Measurements from ENCODE around the gene LRRK1.

LRRK1 gene

DNA sequence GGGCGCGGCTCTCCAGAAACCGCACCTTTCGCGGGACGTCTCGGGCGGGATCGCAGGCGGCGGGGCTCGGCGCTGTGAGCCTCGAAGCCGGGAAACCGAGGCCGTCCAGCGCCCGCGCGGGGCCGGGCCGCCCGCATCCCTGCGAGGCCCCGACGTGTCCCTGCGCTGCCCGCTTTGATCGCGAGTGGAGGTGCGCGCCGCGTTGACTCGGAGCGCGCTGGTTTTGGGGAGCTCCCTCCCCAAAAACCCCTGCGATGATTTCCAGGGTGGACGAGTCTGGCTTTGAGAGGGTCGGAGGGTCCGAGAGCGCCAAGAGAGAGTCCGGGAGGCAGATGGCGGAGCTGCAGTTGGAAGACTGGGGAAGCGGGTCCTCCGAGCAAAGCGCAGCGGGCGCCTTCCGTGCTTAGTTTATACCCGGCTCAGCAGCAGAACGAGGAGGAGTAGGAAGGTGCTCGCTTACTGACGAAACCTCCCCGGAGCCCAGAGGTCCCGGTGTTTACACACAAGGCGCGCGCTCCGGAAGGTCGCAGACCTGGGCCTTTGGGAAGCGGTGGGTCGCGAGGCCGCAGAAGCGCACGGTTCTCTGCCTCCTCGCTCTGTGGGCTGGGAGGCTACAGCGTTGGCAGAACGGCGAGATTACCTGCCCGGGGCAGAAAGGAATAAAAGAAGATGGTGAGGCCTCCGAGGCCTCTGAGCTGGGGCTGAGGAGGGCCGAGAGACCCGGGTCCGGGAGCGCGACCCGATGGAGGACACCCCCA lies 38.8 kb upstream of the LRRK1 start:
- no peaks in the 10 kb centered on the region; the same call in 1 of the 2 replicates for H3K4me1 ChIP-seq (ENCODE audit: insufficient read depth, low read length)
- H3K27ac ChIP-seq (ENCODE audit: low read length), result no peak overlapping the region
- no peaks in the 10 kb centered on the region for H3K9me3 ChIP-seq (ENCODE audit: insufficient read depth, low read depth, low read length)
- peak overlapping the region; percentile 71 for H3K4me3 ChIP-seq (ENCODE audit: low read length)
- peaks cover 98% of the 10 kb centered on the region for H3K27me3 ChIP-seq (ENCODE audit: insufficient read depth, low read length)
- H3K36me3 ChIP-seq (ENCODE audit: insufficient read depth, low read depth, low read length), result no peaks in the 10 kb centered on the region
- H3K9ac ChIP-seq (ENCODE audit: low read depth, low read length), result no peak overlapping the region

DNA sequence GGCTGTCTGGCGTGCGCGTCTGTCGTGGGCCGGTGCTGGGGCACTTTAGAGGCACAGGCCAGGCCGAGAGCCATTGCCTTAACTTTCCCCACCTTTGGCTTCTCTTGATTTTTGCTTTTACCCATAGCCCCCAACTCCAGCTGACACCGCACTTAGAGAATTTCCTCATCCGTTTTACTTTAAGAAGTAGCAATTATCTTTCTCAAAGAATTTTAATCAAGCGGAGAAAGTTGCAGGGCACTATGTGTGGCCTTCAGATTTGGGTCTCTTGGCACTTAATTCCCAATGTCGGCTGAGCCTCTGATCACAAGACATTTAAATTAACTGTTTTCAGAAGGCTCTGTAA lies 38.3 kb upstream of the LRRK1 start:
- no peaks in the 10 kb centered on the region for H3K36me3 ChIP-seq (ENCODE audit: insufficient read depth, low read depth, low read length)
- no peak overlapping the region for H3K27ac ChIP-seq (ENCODE audit: low read length)
- H3K4me3 ChIP-seq (ENCODE audit: low read length), result peak overlapping the region; percentile 71
- no peaks in the 10 kb centered on the region for H3K9me3 ChIP-seq (ENCODE audit: insufficient read depth, low read depth, low read length)
- no peak overlapping the region for H3K9ac ChIP-seq (ENCODE audit: low read depth, low read length)
- no peaks in the 10 kb centered on the region; the same call in 1 of the 2 replicates for H3K4me1 ChIP-seq (ENCODE audit: insufficient read depth, low read length)
- peaks cover 92% of the 10 kb centered on the region for H3K27me3 ChIP-seq (ENCODE audit: insufficient read depth, low read length)

GRCh38 chr15:100881573-100882336 lies 37.4 kb upstream of the LRRK1 start:
- H3K4me3 ChIP-seq (ENCODE audit: low read length), result 0 out of 2 replicates have a peak overlapping the region, but pooled peaks have one; percentile 71
- no peaks in the 10 kb centered on the region; the same call in 1 of the 2 replicates for H3K4me1 ChIP-seq (ENCODE audit: insufficient read depth, low read length)
- no peak overlapping the region for H3K27ac ChIP-seq (ENCODE audit: low read length)
- peaks cover 83% of the 10 kb centered on the region for H3K27me3 ChIP-seq (ENCODE audit: insufficient read depth, low read length)
- H3K36me3 ChIP-seq (ENCODE audit: insufficient read depth, low read depth, low read length), result no peaks in the 10 kb centered on the region
- no peaks in the 10 kb centered on the region for H3K9me3 ChIP-seq (ENCODE audit: insufficient read depth, low read depth, low read length)
- no peak overlapping the region for H3K9ac ChIP-seq (ENCODE audit: low read depth, low read length)

GRCh38 chr15:100885116-100885515 lies 34.0 kb upstream of the LRRK1 start:
- H3K9ac ChIP-seq (ENCODE audit: low read depth, low read length), result no peak overlapping the region
- no peak overlapping the region for H3K27ac ChIP-seq (ENCODE audit: low read length)
- H3K4me1 ChIP-seq (ENCODE audit: insufficient read depth, low read length), result no peaks in the 10 kb centered on the region; the same call in 1 of the 2 replicates
- H3K4me3 ChIP-seq (ENCODE audit: low read length), result no peak overlapping the region
- H3K9me3 ChIP-seq (ENCODE audit: insufficient read depth, low read depth, low read length), result no peaks in the 10 kb centered on the region
- no peaks in the 10 kb centered on the region for H3K36me3 ChIP-seq (ENCODE audit: insufficient read depth, low read depth, low read length)
- H3K27me3 ChIP-seq (ENCODE audit: insufficient read depth, low read length), result peaks cover 50% of the 10 kb centered on the region

DNA sequence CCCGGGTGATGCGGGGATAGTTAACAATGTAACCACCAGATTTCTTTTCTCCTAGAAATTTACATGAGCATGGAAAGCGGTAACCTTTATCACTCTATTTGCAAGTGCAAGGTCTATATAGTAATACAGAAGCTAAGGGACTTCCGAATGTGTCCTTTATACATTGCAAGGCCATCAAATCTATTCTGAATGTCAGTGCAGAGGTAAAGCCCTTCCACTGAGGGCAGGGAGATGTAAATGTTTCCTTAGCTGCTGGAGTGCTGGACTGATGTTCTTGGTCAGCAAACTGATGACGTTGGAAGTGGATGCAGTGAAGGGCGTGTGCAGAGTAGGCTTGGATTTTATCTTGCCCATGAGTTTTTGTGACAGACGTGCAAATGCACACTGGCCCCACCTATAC lies 33.3 kb upstream of the LRRK1 start:
- H3K27ac ChIP-seq (ENCODE audit: low read length), result no peak overlapping the region
- H3K4me3 ChIP-seq (ENCODE audit: low read length), result no peak overlapping the region
- no peaks in the 10 kb centered on the region for H3K36me3 ChIP-seq (ENCODE audit: insufficient read depth, low read depth, low read length)
- no peak overlapping the region for H3K9ac ChIP-seq (ENCODE audit: low read depth, low read length)
- H3K27me3 ChIP-seq (ENCODE audit: insufficient read depth, low read length), result peaks cover 44% of the 10 kb centered on the region
- H3K4me1 ChIP-seq (ENCODE audit: insufficient read depth, low read length), result no peaks in the 10 kb centered on the region; the same call in 1 of the 2 replicates
- H3K9me3 ChIP-seq (ENCODE audit: insufficient read depth, low read depth, low read length), result no peaks in the 10 kb centered on the region

DNA sequence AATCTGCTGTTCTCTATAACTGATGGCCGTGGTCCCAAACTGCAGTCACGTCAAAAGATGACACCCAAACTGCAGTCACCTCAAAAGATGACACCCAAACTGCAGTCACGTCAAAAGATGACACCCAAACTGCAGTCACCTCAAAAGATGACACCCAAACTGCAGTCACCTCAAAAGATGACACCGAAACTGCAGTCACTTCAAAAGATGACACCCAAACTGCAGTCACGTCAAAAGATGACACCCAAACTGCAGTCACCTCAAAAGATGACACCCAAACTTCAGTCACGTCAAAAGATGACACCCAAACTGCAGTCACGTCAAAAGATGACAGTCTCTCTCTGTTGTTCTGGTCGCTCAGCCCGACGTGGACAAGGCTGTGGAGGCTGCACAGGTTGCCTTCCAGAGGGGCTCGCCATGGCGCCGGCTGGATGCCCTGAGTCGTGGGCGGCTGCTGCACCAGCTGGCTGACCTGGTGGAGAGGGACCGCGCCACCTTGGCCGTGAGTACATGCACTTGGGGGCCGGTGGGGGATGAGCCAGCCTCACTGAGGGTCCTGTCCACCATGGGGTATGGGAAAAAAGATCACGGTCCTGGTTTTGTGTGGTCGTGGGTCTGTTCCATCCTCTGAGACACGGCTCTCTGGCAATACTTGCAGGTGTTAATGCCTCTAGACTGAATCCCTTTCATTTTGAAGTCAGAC lies 31.8 kb upstream of the LRRK1 start:
- no peak overlapping the region for H3K4me3 ChIP-seq (ENCODE audit: low read length)
- H3K4me1 ChIP-seq (ENCODE audit: insufficient read depth, low read length), result no peaks in the 10 kb centered on the region; the same call in 1 of the 2 replicates
- H3K27ac ChIP-seq (ENCODE audit: low read length), result no peak overlapping the region
- no peaks in the 10 kb centered on the region for H3K36me3 ChIP-seq (ENCODE audit: insufficient read depth, low read depth, low read length)
- H3K9ac ChIP-seq (ENCODE audit: low read depth, low read length), result no peak overlapping the region
- H3K27me3 ChIP-seq (ENCODE audit: insufficient read depth, low read length), result peaks cover 28% of the 10 kb centered on the region
- H3K9me3 ChIP-seq (ENCODE audit: insufficient read depth, low read depth, low read length), result no peaks in the 10 kb centered on the region

- Histone ChIP-seq H3K4me3 (ENCODE audit: low read length) (no peak overlapping the region), H3K27me3 (ENCODE audit: insufficient read depth, low read length) (peaks cover 6% of the 10 kb centered on the region; the same call in 1 of the 2 replicates), H3K9me3 (ENCODE audit: insufficient read depth, low read depth, low read length) (no peaks in the 10 kb centered on the region), H3K27ac (ENCODE audit: low read length) (no peak overlapping the region), H3K9ac (ENCODE audit: low read depth, low read length) (no peak overlapping the region), H3K36me3 (ENCODE audit: insufficient read depth, low read depth, low read length) (no peaks in the 10 kb centered on the region), H3K4me1 (ENCODE audit: insufficient read depth, low read length) (no peaks in the 10 kb centered on the region; the same call in 1 of the 2 replicates)
Observed at GRCh38 chr15:100889385-100890050, 29.6 kb upstream of the LRRK1 start.

DNA sequence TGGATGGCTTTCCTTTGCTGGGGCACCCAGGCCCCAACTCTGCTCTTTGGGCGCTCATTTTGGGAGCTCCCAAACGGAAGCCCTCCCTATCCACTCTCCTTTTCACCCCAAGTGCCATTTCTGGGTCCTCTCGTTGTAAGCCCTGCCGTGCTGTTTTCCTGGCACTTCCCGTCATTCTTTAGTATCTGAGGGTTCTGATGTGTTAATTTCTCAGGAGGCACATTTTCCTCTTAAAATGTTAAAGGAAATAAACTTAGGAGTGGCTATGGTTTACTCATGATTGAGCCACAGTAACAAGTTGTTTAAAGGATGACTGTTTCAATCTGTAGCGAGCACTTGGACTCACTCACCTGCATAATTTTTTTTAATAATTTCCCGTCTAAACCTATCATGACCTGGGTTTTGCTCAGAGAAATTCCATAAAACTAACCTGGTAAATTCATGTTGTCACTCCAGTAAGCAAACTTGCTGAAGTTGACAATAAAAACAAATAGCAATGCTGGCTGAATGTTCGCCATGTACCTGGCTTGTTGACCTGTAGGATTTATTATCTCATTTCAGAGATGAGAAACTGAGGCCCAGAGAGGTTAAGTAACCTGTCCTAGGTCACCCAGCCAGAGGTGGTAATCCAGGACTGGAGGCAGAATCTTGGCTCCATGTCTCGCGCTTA lies 29.0 kb upstream of the LRRK1 start:
- no peak overlapping the region for H3K27ac ChIP-seq (ENCODE audit: low read length)
- H3K9ac ChIP-seq (ENCODE audit: low read depth, low read length), result no peak overlapping the region
- H3K27me3 ChIP-seq (ENCODE audit: insufficient read depth, low read length), result no peaks in the 10 kb centered on the region; the same call in 1 of the 2 replicates
- no peaks in the 10 kb centered on the region for H3K9me3 ChIP-seq (ENCODE audit: insufficient read depth, low read depth, low read length)
- no peak overlapping the region for H3K4me3 ChIP-seq (ENCODE audit: low read length)
- H3K4me1 ChIP-seq (ENCODE audit: insufficient read depth, low read length), result no peaks in the 10 kb centered on the region; the same call in 1 of the 2 replicates
- no peaks in the 10 kb centered on the region for H3K36me3 ChIP-seq (ENCODE audit: insufficient read depth, low read depth, low read length)

- Histone ChIP-seq H3K36me3 (ENCODE audit: insufficient read depth, low read depth, low read length) (no peaks in the 10 kb centered on the region), H3K4me1 (ENCODE audit: insufficient read depth, low read length) (no peaks in the 10 kb centered on the region; the same call in 1 of the 2 replicates), H3K4me3 (ENCODE audit: low read length) (no peak overlapping the region), H3K9me3 (ENCODE audit: insufficient read depth, low read depth, low read length) (no peaks in the 10 kb centered on the region), H3K27me3 (ENCODE audit: insufficient read depth, low read length) (no peaks in the 10 kb centered on the region; the same call in 1 of the 2 replicates), H3K9ac (ENCODE audit: low read depth, low read length) (no peak overlapping the region), H3K27ac (ENCODE audit: low read length) (no peak overlapping the region)
Observed at GRCh38 chr15:100890850-100891249, 28.3 kb upstream of the LRRK1 start.

DNA sequence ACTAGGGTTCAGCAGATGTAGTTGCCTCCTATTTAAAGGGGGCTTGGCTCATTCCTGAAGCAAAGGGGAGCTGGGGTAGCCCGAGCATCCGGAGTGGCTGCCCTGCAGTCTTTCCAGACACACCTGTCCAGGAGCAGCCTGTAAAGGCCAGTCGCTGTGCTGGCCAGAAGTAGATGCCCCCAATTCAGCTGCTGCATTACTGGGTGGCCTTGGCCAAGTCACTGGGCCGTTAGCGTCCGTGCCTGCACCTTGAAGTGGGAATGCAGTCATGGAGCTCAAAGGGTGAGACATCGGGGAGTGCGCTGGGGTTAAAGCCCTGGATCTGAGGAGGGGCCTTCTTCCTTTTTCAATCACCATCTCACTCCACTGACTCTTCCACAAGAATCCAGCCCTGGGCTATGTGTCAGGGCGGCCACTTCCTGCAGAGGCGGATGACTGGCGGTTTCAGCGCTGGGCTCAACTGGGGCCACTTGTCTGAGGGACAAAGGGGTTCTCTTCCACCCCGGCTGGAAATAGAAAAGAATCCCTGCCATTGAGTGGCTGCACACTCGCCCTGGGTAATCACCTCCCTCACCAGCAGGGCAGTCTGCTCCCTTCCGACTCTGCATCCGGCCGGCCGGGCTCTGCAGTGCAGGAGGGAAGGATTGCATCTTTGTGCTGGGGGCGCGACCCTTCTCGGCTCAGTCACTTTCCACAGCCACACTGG lies 27.7 kb upstream of the LRRK1 start:
- Histone ChIP-seq H3K9me3 (ENCODE audit: insufficient read depth, low read depth, low read length) (no peaks in the 10 kb centered on the region), H3K4me1 (ENCODE audit: insufficient read depth, low read length) (no peaks in the 10 kb centered on the region; the same call in 1 of the 2 replicates), H3K27me3 (ENCODE audit: insufficient read depth, low read length) (no peaks in the 10 kb centered on the region; the same call in 1 of the 2 replicates), H3K9ac (ENCODE audit: low read depth, low read length) (peak overlapping the region; percentile 38; the same call in 1 of the 2 replicates), H3K27ac (ENCODE audit: low read length) (no peak overlapping the region), H3K36me3 (ENCODE audit: insufficient read depth, low read depth, low read length) (no peaks in the 10 kb centered on the region), H3K4me3 (ENCODE audit: low read length) (no peak overlapping the region)
